Activated T-cell treated with anti-CD3 and anti-CD28 coated beads for 1 hour (primary cell): Measurements from ENCODE around the gene OLFML3.

Experiments
- DNase-seq: peaks from one replicate; pipeline ENCODE4 v3.0.0-alpha.2; 2020; ENCODE audit warnings: low read depth

OLFML3 gene

DNA sequence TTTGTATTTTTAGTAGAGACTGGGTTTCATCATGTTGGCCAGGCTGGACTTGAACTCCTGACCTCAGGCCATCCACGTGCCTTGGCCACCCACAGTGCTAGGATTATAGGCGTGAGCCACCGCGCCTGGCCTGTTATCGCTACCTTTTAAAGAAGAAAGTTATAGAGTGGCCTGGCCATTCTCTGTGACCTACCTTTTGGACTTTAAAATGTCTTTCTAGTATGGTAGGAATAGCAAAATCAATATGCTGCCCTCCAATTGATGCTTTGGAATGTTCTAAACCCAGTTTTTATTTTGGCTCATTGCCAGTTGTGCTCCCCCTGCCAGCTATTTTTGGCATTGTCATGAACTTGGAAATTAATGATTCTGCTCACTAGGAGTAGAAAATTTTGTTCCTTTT, 30.3 kb upstream of the OLFML3 start:
- DNase-seq, result no peak

DNA sequence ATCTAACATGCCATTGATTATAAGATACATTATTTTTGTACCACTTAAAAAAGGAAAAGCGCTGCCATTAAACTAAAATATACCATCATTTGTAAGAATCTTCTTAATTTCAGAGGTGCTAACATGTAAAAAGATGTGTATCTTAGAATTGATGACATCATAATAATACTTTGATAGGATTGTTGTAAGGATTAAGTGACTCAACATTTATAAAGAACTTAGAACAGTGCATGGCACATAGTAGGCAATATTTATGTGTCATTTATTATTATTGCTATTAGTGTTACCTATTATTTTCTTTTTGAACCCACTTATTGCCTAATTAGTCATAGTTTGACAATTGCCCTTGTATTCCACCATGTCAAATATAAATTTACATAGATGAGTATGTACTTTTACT, 28.4 kb upstream of the OLFML3 start:
- DNase-seq, result no peak

DNA sequence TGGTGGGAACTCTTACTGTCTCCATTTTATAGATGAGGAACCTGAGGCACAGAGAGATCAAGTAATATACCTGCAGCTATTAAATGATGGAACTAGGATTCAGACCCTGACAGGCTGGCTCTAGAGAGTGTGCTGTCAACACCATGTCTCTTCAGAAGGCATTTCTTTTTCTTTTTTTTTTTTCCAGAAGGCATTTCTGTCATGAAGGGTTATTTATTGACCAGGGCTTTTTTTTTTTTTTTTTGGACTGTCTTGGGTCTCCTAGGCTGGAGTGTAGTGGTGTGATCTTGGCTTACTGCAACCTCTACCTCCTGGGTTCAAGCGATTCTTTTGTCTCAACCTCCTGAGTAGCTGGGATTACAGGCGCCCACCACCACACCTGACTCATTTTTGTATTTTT, 27.6 kb upstream of the OLFML3 start:
- DNase-seq, result no peak

DNA sequence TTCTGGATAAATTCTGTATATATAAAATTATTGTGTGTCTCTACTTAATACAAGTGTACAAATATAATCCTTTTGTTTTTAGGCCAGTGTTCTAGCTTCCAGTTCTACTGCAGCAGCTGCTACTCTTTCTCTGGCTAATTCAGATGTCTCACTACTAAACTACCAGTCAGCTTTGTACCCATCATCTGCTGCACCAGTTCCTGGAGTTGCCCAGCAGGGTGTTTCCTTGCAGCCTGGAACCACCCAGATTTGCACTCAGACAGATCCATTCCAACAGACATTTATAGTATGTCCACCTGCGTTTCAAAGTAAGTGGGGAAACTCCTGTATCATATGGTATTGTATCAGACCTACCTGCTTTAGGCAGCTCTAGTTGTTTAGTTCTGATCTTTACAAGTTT, 21.3 kb upstream of the OLFML3 start:
- DNase-seq, result no peak

DNA sequence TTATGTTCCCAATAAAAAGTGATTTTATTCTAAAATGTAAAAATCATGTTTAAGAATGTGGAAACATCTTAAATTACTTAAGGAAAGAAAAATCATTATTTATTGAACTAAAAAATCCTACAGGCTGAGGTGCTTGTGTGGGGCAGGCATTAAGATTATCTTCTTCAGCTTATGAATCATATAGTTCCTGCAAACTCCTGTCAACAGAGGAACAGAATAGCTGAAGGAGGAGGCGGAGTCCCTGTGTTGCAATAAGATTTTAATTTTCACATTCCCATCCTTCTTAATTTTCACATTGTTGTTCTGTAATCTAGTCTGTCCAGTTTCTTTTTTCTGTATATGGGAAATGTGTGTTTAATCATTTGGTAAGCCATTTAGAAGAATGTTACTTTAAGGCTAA, 20.6 kb upstream of the OLFML3 start:
- no peak for DNase-seq

DNA sequence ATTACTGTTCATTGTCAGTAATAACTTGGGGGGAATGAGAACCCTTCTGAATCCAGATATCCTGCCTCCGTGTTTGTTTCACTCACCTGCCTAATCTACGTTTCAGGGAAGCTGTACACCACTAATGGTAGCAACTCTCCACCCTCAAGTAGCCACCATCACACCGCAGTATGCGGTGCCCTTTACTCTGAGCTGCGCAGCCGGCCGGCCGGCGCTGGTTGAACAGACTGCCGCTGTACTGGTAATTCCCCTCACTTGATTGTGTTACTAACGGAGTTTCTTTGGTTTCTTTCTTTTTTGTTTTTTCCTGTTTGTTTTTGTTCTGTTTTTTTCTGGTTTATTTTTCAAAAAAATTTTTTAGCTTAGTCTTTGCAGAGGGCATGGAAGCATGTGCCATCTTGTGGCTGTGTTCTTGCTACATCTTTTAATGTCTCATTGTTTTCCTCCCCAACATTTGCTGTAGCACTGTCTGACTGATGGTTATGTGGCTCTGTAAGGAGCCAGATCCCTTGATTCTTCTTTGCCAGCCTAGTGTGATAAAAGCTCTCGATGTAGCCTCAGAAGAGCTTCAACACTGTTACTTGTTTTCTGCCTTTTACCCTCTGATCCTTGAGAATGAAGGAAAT, 15.9 kb upstream of the OLFML3 start:
- no peak for DNase-seq

DNA sequence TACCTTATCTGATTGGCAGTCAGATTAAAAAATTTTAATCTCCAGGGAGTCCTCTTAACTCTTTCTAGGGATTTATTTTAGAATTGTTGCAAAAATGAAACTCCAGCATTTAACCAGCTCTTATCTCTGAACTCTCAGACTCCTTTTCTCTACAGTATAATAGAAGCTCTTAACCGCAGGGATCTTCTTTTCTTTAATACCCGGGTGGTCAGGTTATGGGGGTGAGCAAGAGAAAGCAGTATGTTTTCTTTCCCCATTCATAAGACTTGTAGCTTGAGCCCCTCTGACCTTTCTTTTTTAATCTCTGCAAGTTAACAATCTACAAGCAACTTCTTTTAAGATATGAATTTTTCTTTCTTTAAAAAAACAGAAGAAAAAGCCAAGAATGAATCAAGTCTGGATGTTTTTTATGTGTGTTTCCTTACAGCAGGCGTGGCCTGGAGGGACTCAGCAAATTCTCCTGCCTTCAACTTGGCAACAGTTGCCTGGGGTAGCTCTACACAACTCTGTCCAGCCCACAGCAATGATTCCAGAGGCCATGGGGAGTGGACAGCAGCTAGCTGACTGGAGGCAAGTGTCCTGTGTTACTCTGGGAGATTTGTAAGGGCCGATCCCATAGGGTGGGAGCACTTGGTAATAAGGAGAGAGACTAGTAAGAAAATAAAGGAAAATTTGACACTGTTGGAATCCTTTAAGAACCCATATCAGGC, 13.4 kb upstream of the OLFML3 start:
- DNase-seq, result no peak

DNA sequence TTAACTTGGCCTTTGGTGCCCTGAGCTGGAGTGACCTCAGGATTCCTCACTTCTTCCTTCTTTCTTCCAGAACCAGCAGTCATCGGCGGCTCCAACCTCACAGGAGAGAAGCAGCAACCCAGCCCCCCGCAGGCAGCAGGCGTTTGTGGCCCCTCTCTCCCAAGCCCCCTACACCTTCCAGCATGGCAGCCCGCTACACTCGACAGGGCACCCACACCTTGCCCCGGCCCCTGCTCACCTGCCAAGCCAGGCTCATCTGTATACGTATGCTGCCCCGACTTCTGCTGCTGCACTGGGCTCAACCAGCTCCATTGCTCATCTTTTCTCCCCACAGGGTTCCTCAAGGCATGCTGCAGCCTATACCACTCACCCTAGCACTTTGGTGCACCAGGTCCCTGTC, 6.3 kb upstream of the OLFML3 start:
- no peak for DNase-seq

DNA sequence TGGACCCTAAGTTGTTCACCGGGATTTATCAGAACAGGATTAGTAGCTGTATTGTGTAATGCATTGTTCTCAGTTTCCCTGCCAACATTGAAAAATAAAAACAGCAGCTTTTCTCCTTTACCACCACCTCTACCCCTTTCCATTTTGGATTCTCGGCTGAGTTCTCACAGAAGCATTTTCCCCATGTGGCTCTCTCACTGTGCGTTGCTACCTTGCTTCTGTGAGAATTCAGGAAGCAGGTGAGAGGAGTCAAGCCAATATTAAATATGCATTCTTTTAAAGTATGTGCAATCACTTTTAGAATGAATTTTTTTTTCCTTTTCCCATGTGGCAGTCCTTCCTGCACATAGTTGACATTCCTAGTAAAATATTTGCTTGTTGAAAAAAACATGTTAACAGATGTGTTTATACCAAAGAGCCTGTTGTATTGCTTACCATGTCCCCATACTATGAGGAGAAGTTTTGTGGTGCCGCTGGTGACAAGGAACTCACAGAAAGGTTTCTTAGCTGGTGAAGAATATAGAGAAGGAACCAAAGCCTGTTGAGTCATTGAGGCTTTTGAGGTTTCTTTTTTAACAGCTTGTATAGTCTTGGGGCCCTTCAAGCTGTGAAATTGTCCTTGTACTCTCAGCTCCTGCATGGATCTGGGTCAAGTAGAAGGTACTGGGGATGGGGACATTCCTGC, 3.9 kb upstream of the OLFML3 start:
- DNase-seq, result no peak

DNA sequence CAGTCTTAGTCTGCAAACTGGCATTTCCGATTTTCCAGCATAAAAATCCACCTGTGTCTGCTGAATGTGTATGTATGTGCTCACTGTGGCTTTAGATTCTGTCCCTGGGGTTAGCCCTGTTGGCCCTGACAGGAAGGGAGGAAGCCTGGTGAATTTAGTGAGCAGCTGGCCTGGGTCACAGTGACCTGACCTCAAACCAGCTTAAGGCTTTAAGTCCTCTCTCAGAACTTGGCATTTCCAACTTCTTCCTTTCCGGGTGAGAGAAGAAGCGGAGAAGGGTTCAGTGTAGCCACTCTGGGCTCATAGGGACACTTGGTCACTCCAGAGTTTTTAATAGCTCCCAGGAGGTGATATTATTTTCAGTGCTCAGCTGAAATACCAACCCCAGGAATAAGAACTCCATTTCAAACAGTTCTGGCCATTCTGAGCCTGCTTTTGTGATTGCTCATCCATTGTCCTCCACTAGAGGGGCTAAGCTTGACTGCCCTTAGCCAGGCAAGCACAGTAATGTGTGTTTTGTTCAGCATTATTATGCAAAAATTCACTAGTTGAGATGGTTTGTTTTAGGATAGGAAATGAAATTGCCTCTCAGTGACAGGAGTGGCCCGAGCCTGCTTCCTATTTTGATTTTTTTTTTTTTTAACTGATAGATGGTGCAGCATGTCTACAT, 2.5 kb upstream of the OLFML3 start:
- DNase-seq, result no peak

DNA sequence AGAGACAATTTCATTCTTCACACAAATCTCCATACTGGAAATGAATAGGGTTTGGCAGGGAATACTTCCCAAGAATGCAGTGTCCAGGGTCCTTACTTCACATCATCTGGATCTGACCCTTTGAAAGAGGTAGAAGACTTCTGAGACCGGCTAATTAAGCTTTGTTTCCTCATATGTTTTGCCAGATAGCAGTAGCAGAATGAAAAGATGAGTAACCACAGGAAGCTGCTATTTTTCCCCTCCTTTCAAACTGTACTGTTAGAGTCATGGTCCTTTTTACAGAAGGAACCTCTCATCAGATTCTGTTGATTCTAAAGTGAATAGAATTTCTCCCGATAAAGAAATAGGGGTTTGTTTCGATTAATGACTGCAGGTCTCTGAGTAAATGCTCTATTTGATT, 1.4 kb upstream of the OLFML3 start:
- no peak for DNase-seq

DNA sequence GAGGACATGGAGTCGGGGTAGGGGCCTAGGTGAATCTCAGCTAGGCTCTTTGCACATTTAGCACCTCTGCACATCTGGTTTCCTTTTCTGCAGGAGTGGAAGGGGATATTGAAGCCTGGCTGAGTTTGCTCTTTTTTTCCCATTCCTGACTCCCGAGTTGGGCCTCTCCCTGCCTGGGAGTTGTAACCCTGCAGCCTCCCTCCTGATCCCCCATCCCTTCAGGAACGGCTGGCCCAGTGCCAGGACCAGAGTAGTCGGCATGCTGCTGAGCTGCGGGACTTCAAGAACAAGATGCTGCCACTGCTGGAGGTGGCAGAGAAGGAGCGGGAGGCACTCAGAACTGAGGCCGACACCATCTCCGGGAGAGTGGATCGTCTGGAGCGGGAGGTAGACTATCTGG, 836 bp downstream of the OLFML3 start:
- DNase-seq, result no peak

DNA sequence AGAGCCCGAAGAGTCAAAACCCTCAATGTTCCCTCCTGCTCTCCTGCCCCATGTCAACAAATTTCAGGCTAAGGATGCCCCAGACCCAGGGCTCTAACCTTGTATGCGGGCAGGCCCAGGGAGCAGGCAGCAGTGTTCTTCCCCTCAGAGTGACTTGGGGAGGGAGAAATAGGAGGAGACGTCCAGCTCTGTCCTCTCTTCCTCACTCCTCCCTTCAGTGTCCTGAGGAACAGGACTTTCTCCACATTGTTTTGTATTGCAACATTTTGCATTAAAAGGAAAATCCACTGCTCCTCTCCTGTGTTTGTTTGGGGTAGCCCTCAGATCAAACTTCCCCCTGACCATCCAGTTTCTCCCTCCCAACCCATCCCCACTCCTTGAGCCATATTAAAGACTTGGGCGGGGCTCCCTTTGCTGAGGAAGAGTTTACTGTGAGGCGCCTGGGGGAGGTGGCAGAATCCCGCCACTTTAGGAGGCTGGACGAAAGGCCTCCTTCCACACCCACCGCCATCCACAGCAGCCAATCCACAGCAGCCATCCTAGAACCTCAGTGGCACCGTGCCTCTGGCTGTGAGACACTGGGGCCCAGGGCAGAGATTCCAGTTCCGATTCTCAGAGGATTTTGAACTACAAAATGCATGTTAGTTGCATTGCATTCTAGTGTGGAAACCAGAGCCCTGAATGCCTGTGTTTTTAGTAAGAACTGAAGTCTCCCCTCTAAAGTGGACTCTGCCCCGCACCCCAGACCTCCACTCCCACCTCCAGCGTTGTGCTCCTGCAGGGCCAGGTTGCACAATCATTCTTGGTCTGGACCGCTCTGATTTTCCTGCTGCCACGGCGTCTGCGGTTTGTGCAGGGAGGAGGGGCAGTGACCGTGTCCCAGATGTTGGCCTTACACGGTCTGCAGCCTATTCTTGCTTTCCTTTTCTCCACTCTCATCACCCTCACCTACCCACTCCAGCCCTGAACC, 3.0 kb downstream of the OLFML3 start:
- no peak for DNase-seq

DNA sequence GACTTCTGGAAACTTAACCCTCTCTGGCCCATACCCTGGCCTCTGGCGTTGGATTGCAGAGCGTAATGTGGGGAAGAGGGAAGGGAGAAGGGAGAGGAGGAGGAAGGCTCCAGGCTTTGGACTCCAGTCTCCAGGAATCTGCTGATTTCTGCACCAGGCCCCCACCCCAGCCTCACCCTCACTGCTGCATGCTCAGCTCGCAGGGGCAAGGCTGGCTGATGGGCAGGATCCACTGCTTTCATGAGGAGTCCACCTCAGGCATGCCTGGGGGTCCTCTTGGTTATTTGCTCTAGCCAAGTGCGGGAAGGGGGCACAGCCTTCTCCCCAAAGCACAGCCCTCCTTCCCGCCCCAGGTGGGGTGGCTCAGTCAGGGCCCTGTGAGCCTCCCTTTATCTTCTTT, 3.7 kb downstream of the OLFML3 start:
- no peak for DNase-seq

DNA sequence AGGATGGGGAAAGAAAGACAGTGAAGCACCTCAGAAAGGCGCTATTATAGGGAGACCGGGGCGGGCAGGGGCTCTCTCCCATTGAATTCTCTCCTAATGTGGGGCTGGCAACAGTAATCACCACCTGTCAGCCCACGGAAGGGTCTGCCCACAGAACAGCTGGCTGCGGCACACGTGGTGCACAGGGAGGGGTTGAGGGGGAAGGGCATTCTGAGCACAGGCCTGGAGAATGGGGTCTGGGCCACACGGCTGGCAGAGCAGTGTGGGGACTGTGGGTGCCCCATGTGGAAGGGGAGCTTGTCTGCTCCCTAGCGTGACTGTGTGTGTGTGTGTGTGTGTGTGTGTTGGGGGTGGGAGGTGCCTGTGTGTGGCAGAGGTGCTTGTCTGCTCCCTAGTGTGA, 4.1 kb downstream of the OLFML3 start:
- no peak for DNase-seq

DNA sequence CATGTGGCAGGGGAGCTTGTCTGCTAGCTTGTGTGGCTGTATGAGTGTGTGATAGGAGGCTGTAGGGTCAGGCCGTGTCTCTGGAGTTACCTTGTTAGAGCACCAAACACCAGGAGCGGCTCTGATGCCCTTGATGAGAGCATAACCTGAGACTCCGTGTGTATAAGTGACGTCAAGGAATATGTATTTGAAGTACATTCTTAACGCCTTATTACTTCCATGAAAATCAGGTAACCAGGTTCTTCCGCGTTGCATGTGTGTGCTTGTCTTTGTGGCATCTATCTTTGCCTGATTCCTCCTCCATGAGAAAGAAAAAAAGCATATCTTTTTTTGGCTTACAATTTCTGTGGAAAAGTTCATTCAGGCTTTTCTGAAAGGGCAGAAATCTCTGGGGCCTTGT, 4.6 kb downstream of the OLFML3 start:
- no peak for DNase-seq

DNA sequence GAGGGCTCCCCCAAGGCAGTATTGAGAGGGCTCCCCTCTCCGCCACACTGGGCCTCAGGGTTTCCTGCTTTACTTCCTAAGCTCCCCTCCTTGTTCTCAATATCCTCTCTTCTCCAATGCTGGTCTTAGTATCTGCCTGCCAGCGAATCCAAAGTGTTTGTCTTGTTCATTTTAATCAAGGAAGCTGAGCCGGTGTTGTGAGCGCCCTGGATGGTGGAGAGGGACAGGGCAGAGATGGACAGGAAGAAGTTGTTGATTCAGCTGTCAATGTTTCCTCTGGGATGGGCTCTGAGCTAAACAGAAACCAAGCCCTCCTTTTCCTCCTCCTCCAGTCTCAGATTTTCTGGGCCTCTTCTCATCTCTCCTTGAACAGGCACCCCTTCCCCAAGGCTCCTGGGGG, 5.4 kb downstream of the OLFML3 start:
- no peak for DNase-seq

DNA sequence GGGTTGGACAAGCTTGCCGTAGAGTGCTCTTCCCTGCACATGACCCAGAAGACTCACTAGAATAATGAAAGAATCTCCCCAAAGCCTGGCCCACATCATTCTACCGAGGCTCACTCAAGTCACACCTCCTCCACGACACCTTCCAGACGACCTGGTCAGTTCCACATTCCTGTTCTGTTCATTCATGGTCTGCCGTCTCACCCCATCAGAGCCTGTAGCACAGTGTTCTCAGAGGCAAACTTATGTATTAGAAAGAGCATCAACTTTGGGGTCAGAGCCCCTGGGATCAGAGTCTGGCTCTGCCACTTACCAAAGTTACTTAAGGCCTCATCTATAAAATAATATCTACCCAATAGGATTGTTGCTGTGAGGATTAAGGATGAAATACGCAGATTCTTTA, 7.5 kb downstream of the OLFML3 start:
- no peak for DNase-seq

DNA sequence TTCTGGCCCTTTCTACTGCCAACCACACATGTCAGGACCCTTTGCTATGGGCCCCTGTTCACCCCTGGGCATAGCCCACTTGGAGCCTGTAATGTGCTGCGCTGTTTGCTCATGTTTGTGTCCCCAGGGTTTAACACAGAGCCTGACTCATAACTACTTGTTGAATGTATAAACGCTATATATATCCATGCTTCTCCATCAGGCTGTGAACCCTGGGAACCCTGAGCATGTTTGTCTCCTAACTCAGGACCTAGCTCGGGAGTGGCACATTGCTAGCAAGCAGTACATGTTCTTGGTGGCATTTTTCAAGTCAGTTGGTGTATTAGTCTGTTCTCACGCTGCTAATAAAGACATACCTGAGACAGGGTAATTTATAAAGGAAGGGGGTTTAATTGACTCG, 8.0 kb downstream of the OLFML3 start:
- no peak for DNase-seq

DNA sequence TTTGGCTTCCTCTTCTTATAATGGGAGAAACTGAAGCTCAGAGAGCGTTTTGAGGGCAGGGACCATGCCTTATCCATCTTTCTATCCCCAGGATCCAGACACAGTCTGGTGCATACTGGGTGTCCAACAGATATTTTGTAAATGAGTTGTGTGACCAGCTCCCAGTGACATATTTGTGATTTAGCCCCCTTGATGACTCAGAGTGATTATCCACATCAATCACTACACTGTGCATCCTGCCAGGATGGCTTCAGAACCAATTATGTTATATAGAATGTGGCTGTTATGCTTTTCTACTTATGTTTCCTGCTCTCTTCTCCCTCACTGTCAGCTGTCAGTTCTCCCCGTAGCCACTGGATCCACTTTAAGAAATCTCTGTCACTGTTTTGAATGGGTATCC, 11.3 kb downstream of the OLFML3 start:
- DNase-seq, result no peak

DNA sequence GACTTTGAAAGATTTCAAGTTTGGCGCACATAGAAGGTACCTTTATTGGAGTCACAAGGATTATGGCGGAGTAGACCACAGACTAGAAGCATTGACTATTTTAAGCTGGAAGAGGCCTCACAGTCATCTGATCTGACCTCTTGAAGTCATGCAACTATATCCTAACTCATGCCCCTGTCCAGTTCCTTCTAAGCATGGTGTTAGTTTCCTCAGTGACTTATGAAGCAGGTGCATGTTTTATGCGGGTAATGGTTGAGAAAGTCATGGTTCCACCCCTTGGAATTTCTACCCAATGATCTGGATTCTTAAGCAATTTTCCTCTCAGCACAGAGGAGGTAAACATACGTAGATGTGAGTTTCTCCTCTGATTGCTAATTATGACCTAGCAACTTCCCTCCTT, 11.7 kb downstream of the OLFML3 start:
- no peak for DNase-seq

DNA sequence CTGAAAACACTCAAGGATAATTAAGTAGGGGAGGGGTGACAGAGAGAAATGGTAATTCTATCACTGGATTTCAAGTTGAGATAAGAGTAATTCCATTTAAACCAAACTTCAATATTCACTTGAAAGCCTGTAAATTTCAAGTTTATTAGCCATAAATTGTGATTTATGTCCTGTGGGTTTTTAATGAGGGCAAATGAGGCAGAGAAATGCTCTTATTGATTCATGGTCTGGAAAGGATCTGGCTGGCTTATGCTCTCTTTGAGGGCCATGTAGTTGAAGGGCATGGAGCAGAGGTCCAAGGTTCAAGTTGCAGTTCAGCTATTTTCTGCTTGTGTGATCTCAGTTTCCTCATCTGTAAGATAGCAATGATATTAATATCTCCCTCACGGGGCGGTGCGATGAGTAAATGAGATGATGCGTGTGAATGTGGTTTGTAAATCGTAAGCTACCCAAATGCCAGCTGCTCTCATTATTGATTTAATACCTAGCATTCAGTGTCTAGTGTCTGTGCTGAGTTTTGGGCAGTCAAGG, 12.3 kb downstream of the OLFML3 start:
- no peak for DNase-seq
